Measurements from ENCODE around the gene ERICH6.

Gene ERICH6

GRCh38 chr3:150736903-150737832, 33.4 kb upstream of the ERICH6 start:
- DNase-seq: no peak

GRCh38 chr3:150736316-150736719, 32.6 kb upstream of the ERICH6 start:
- no peak for DNase-seq

GRCh38 chr3:150734795-150735119, 31.0 kb upstream of the ERICH6 start:
- no peak for DNase-seq

- DNase-seq: no peak
Observed at GRCh38 chr3:150733936-150734794, 30.4 kb upstream of the ERICH6 start.

DNA sequence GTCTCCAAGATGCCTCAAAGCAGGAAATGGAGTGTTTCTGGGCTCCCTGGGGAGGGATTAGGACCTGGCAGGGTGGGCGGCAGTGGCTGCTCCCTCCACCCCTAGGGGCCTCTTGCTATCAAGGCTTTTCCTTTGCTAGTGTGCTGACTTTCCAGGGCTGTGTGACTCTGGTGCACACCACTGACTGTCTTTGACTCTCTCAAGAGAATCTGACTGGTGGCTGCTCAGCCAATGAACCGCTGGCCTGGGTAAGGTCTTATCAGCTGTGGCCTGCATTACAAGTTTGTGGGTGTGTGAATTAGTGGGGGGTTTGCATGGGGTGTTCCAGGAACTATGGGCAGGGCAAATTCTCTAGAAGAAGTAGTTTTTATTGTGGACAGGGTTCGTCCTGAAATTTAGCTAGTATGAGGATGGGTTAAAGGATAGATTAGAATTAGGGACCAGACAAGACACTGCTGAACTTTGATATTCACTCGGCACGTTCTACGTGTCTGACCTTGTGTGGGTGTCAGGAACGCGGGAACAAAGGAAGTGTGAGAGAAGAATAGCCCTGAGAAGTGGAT, 29.7 kb upstream of the ERICH6 start:
- no peak for DNase-seq

GRCh38 chr3:150729682-150730360, 26.1 kb upstream of the ERICH6 start:
- DNase-seq: no peak

- no peak for DNase-seq
Observed at GRCh38 chr3:150727653-150728502, 24.2 kb upstream of the ERICH6 start.

GRCh38 chr3:150725548-150725947, 21.8 kb upstream of the ERICH6 start:
- DNase-seq: no peak

GRCh38 chr3:150723946-150724345, 20.2 kb upstream of the ERICH6 start:
- DNase-seq: no peak

- DNase-seq: no peak
Observed at GRCh38 chr3:150722267-150722666, 18.5 kb upstream of the ERICH6 start.

DNA sequence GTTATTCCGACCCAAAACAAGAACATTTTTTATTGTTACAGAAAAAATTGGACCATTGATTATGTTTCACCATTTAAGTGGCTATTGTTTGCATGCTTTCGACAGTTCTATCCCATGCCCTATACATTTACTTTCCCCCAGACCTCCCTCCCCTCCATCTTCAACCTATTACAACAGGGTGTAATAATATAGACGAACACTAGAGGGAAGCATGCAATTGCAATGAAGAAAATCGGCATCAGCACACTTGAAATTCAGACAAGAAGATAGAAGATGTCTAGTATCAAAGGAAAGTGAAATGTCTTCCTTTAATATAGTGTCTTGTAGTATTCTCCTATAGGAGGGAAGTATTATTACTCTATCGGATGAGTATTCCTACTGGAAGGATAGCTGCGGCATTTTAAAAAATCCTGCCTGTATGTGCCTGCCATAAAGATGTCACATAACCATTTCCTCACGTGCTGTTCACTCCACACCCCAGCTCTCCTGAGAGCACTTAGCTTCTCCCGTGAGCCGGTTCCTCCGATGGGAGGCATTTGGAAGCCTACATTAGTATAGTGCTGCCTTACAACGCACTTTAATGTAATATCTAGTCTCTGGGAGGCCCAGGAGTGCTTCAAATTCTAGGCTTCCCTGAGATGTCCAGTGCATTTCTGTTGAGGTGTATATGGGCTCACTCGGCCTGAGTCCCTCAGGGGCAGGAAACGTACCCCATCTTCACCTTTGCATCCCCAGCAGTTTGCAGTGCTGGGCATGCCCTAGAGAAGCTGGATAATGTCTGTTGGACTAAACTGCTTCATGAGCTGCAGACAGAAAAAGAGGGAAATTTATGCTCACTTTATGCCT, 17.8 kb upstream of the ERICH6 start:
- DNase-seq: peak; percentile 2

GRCh38 chr3:150720444-150720843, 16.7 kb upstream of the ERICH6 start:
- no peak for DNase-seq

GRCh38 chr3:150710097-150710496, 6.4 kb upstream of the ERICH6 start:
- no peak for DNase-seq

DNA sequence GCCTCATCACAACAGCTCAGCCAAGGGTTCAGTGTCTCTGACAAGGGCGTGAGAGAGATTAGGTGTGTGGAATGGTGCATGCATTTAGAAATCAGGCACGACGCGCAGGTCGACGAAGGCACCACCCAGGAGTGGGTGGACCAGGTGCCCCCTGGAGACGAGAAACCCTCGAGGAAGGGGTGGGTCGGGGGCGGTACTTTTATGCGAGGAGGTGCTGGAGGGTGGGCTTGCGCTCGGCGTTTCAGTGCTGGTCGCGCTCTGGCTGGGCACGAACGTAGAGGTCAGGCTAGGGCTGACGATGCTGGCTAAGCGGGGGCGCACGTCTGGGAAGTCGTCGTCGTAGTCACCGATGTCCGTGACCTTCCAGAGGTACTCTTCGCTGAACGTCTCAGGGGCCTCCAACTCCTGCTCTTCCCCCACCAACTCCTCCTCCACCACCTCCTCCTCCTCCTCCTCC, 393 bp downstream of the ERICH6 start:
- DNase-seq: no peak

DNA sequence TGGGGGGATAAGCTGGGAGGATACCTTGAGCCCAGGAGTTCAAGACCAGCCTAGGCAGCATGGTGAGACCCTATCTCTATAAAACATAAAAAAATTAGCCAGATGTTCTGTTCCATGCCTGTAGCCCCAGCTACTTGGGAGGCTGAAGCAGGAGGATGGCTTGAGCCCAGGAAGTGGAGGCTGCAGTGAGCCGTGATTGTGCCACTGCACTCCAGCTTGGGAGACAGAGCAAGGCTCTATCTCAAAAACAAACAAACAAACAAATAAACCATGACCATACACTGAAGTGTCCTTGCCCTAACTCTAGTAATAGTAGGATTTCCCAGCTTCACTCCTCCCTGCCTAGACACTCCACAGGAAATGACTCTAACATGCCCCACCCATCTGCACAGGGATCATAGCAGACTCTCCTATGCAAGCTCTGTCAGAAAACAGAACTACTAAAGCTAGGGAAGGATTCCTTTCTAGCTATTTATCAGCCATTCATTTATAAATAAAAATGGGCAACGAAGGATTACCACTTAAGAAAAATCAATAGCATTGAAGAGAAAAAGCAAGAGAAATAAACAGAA, 4.6 kb downstream of the ERICH6 start:
- DNase-seq: no peak

- DNase-seq: no peak
Observed at GRCh38 chr3:150697646-150698045, 6.1 kb downstream of the ERICH6 start.

DNA sequence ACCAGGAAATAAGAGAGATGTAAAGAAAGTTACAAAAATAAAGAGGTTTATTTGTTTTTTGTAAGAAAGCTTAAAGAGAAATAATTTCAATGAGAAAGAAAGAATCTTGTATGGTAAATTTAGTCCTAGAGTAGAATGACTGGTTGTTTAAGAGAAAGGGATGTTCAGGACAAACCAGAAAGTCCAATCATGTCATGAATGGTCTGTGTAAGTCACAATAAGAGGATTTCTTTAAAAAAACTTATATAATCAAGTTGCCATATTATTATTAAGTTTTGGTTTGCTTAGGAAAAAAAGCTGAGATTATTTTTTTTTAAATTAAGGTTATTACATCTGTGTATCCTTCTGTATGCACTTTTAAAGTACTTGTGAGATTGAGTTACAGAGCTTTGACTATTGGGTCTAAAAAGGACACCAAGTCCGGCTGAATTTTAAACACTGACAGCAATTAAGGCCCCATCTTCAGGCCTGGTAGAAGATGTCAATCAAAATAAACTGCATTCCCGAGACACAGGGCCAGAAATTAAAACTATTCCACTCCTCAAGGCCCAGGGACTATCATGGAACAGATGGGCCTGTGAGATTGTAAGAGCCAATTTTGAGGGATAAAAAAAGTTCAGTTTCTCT, 12.2 kb downstream of the ERICH6 start:
- DNase-seq: no peak

DNA sequence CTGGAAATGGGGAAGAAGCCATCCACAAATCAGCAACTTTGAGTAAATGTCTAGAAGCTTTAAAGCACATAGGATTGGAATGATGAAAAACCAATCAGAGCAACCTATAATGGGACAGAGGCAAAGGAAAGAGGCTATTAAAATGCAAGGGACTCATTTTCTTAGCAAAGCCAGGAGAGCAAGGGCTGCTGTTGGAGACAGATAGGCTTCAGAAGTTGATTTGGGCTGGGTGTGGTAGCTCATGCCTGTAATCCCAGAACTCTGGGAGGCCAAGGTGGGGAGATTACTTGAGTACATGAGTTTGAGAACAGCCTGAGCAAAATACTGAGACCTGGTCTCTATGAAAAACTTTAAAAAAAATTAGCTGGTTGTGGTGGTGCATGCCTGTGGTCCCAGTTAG, 16.1 kb downstream of the ERICH6 start:
- no peak for DNase-seq

- no peak for DNase-seq
Observed at GRCh38 chr3:150682824-150683223, 20.9 kb downstream of the ERICH6 start.

GRCh38 chr3:150682279-150682678, 21.4 kb downstream of the ERICH6 start:
- no peak for DNase-seq
